Raji (cell line): Measurements from ENCODE around the gene RFNG.

ENCODE experiments used
- POLR2A ChIP-seq: IDR thresholded peaks from 2 replicates; pipeline ENCODE4 v1.6.1; 2011; ENCODE audit warnings: low read depth, low read length, control low read depth; ENCODE audit not compliant: insufficient read depth

The RFNG gene

DNA sequence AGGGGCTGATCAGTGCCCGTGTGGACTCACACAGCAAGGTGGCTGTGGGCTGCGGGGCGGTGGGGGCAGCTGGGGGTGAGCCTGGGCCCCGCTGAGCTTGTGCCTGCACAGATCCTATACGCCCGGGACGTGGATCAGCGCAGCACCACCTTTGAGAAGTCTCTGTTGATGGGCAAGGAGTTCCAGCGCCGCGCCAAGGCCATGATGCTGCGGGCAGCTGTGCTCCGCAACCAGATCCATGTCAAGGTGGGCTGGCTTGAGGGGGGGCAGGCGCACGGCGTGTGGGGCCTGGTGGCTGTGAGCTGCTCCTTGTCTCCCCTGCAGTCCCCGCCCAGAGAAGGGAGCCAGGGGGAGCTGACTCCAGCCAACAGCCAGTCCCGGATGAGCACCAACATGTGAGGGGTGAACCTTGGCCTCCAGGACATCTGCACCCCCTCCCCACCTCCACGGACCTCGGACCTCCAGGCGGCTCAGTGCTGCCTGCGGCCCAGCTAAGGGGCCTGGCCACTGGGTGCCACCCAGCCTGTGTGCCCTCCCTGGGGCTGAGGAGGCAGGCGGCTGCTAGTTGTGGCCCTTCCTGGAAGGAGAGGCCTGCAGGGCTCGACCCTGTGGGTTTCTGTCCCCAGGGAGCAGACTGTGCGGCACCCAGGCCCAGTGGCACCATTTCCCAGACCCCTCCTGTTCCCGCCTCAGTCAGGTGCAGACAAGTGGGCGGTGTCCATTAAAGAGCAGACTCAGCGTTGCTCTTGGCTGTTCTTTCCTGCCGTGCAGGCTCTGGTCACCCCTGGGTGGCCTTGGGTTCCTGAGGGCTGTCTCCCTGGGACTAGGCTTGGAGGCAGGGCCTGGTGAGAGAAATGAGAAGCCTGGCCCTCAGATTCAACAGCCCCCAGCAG lies 5.4 kb upstream of the RFNG start:
- TF ChIP-seq POLR2A = no peak

DNA sequence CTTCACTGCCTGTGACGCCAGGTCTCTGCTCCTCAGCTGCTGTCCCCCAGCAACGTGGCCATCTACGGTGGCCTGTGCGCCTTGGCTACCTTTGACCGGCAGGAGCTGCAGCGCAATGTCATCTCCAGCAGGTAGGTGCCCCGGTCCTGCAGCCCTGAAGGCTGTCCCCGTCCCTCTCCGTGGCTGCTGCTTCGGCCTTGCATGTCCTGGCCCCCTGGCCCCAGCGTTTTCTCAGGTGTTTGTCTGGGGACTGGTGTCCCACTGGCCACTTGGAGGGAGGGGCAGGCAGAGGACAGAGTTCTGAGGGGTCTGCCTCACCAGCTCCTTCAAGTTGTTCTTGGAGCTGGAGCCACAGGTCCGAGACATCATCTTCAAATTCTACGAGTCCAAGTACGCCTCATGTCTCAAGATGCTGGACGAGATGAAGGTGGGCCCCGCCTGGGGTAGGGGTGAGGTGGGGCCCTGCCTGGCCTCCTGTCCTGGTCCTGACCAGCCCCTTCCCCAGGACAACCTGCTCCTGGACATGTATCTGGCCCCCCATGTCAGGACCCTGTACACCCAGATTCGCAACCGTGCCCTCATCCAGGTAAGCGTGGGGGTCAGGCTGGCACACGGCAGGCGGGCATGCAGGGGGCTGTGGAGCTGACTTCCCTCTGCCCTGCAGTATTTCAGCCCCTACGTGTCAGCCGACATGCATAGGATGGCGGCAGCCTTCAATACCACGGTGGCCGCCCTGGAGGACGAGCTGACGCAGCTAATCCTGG lies 4.5 kb upstream of the RFNG start:
- no peak for TF ChIP-seq POLR2A

DNA sequence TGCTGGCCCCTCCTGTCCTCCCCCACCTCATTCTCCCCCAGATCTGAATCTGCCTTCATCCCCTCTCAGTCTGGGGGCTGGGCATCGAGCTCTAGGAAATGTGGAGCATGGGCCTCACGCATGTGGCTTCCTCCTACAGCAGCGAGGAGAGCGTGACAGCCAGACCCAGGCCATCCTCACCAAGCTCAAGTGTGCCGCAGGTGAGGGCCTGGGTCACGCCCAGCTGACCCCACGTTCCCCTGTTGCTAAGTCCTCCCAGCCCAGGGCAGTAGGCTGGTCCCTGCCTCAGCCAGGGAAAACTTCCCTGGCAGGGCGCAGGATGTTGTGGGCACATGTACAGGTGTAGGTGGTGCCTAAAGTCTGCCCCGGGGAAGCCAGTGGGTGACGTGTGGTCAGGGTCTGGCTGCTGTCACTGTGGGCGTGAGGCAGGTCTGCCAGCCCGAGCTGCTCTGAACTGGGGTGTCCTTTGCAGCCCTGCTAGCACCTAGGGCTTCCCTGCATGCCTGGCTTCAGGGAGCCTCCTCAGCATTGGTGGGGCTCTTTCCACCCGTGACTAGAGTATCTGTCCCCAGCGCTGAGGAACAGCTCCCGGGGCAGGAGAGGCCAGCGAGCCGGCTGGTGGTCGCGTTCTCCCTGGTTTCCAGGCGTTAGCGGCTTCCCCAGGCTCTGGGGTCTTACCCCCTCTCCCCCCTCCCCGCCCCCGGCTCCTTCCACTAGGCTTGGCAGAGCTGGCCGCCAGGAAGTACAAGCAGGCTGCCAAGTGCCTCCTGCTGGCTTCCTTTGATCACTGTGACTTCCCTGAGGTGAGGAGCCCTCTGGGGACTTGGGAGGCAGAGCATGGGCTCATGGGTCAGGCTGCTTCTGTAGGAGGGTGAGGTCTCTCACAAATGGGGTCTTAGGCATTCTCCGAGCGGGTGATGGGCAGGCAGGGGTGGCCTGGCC lies 3.7 kb upstream of the RFNG start:
- no peak for TF ChIP-seq POLR2A

DNA sequence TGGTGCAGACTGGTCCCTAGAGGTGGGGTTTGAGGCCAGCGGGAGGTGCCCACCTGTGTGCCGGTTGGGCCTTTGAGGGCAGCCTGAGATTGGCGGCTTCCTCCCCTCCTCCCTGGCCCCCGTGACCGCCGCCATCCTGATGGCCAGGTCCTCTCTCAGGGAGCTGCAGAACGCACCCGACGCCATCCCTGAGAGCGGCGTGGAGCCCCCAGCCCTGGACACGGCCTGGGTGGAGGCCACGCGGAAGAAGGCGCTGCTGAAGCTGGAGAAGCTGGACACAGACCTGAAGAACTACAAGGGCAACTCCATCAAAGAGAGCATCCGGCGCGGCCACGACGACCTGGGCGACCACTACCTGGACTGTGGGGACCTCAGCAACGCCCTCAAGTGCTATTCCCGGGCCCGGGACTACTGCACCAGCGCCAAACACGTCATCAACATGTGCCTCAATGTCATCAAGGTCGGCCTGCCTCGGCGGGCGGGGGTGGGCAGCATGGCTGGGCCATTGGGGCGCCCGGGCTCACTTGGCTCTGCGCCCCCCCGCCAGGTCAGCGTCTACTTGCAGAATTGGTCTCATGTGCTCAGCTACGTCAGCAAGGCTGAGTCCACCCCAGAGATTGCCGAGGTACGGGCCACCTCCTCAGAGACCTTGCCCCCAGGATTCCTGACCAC lies 2.9 kb upstream of the RFNG start:
- TF ChIP-seq POLR2A = no peak

DNA sequence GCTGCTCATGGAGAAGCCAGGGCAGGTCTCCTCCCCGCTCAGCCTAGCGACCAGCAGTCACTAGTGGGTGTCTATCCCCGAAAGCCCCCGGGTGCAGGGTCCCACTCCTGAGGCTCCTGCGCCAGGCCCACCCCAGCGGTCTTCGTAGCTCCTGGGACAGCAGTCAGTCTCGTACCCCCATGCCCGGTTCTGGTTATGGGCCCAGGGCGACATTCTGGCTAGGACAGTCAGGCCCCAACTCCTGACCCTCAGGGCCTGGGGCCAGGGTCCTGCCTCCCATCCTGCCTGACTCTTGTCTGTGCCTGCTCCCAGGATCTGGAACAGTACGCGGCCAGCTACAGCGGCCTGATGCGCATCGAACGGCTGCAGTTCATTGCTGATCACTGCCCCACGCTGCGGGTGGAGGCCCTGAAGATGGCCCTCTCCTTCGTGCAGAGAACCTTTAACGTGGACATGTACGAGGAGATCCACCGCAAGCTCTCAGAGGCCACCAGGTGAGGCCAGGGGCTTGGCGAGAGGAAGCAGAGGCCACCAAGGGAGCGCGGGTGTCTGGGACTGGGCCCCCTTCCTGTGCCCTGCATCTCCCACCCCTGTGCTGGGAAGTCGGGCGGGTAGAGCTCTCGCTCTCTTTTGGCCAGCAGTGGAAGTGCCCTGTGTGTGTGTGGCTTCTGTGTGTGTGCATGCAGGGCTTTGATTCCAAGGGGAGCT lies 2.1 kb upstream of the RFNG start:
- no peak for TF ChIP-seq POLR2A

DNA sequence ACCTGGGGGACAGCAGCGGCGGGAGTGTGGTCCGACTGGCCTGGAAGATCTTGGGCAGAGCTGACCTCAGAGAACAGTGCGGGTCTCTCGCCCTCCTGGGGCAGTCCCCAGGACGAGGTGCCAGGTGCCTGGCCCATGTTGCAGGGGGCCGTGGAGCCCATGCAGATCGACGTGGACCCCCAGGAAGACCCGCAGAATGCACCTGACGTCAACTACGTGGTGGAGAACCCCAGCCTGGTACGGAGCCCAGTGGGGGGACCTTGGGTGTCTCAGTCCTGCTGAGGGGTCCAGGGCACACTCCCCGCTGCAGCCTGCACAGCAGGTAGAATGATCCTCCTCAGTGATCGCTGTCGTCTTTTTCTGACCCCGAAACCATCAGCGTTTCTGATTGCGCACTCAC lies 1.5 kb upstream of the RFNG start:
- no peak for TF ChIP-seq POLR2A

DNA sequence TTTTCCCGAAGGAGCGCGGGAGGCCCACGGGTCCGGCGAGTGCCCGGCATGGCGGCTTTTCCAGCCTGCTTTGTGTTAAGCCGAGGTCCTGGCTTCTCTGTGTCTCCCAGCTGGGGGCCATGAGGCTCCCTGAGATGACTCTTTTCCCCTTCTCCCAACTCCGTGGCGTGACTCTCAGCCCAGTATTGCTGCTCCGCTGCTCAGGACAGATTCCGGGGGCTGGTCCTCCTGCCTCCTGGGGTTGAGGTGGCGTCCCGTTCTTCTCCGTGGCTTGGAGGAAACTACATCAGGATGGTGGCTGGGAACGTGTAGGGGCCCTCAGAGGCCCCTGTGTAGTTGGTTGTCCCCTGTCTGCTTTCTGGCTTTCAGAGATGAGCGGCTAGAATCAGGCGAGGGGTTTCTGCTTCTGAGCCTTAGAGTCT lies 1.0 kb upstream of the RFNG start:
- TF ChIP-seq POLR2A = no peak

DNA sequence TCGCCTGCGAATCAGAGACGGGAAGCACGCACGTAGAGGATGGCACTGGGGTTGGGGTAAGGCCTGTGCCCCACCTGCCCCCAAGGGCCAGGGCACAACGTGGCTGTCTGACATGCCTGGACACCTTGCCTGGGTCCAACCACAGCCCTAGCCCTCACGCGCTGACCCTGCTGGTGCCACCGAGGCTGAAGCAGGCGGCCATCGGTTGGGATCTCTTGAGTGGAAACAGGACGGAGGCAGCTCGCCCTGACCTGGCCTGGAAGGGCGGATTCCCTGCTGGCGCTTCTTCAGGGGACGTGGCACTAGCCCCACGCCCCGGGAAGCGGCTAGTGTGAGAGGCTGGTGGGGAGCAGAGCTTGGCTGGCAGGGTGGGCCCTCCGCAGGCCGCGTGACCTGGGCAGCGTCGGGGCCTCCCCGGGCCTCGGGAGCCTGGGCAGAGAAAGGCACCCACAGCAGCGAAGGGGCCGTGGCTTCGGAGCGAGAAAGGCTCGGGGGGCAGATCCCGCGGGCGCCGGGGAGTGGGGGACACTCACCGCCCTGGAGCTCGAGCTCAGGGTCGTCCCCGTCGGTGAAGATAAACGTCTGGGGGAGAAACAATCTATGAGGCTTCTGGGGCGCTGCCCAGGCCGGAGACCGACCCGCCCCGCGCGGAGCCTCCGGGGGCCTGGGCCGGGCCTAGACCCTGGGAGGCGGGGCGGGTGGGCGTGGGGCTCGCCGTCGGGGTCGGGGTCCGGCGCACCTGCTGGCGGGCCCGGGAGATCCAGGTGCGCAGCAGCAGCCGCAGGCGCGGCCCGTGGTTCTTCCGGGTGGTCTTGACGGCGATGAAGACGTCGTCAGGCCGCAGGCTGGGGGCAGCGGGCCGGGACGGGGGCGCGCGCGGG lies 610 bp downstream of the RFNG start:
- no peak for TF ChIP-seq POLR2A

DNA sequence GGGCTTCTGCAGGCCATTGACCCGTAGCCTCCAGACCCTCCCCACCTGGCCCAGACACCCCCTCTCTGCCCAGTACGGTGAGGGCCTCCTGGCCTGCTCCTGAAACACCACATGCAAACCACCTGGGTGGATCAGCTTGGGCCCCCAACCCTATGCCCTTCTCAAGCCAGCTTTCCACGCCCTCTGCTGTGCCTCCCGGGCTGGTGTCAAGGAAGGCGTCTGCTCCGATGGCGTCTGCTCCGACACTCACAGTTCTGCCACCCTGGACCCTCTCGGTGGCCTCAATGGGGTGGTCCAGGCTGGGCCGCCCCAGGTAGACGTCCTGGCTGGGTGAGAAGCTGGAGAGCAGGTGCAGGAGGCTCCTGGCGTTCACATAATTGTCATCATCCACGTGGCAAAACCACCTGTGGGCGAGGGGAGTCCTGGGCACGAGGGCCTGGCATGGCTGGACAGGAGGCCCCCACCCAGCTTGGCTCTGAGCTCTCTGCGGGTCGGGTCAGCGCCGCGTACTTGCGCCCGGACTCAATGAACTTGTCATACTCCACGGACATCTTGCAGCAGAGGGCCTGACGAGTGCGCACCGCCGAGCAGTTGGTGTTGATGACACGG lies 1.4 kb downstream of the RFNG start:
- no peak for TF ChIP-seq POLR2A

DNA sequence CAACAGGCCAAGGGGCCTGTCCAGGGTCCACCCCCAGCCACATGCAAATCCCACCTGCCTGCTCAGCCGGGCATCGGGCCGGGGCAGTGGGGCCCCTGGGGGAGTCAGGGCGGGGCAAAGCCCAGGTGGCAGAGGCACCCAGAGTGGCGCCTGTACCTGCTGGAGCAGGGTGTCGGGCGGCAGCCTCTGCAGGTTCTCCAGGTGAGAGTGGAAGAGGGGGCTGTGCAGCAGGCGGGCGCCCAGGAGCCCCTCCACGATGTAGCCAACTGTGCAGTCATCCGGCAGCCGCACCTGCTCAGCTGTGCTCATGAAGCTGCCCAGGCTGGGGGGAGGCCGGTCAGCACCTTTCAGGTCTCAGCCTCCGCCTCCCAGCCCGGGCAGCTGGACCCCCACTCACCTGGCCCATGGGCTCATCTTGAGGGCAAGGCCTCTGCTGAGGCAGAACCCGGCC lies 2.1 kb downstream of the RFNG start:
- TF ChIP-seq POLR2A = no peak

DNA sequence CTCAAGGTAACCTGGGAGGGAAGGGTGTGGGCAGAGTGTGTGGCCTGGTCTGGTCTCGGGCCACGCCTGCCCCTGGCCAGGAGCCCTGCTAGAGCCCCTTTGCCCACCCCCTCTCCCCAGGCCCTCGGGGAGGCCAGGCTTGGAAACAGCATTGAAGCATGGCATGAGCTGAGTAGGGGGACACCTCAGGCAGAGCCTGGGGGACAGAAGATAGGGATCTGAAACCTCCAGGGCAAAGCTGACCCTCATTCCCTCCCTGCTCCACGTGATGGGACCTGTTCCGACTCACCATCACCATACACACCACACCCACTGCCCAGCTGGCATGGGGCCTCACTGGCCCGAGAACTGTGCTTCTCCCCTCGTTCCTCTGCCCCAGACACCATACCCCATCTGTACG lies 2.5 kb downstream of the RFNG start:
- TF ChIP-seq POLR2A = no peak

DNA sequence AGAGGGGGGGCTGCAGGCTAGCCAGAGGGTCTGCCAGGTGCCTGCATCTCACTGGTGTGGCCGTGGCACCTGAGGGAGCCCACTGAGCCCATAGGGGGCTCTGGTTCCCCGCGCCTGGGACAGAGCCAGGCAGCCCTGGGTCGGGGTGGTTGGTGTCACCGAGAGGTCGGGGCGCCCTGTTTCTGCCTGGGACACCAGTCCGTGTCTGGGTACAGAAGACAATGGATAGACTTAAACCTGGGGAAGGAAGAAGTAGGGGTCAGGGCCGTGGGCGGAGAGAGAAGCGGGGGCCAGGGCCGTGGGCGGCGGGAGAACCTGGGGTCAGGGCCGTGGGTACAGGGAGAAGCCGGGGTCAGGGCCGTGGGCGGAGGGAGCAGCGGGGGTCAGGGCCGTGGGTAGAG lies 3.0 kb downstream of the RFNG start:
- TF ChIP-seq POLR2A = no peak
